ENCODE data around the gene ASB11.

The ASB11 gene

GRCh38 chrX:15233416-15234015 lies 81.9 kb downstream of the ASB11 start:
- Histone ChIP-seq H3K4me1 (ENCODE audit: control insufficient read depth, insufficient read depth, low read length, poor library complexity, severe bottlenecking) (no peaks in the 10 kb centered on the region), H3K27ac (ENCODE audit: low read depth, low read length, severe bottlenecking) (no peak overlapping the region), H3K9me3 (ENCODE audit: control insufficient read depth, low read length) (no peaks in the 10 kb centered on the region), H3K4me3 (ENCODE audit: extremely low read depth, insufficient read depth, low read length, poor library complexity, severe bottlenecking) (no peak overlapping the region), H3K36me3 (ENCODE audit: control insufficient read depth, insufficient read depth, low read length) (no peaks in the 10 kb centered on the region)
- no CpG with 5 or more reads among the region's 3 CpGs for WGBS, 2 experiments (ENCODE audit: insufficient coverage in 2 of 2)
